Non-pigmented ciliary epithelial cell (primary cell): ENCODE results near the gene PRSS33.
A peak's percentile ranks its signal among the peaks of the same experiment; 100 is the strongest.

ENCODE experiments used
- DNase-seq: peaks from one replicate; pipeline ENCODE4 v3.0.0-alpha.2; 2010; ENCODE audit warnings: low read depth

The PRSS33 gene

DNA sequence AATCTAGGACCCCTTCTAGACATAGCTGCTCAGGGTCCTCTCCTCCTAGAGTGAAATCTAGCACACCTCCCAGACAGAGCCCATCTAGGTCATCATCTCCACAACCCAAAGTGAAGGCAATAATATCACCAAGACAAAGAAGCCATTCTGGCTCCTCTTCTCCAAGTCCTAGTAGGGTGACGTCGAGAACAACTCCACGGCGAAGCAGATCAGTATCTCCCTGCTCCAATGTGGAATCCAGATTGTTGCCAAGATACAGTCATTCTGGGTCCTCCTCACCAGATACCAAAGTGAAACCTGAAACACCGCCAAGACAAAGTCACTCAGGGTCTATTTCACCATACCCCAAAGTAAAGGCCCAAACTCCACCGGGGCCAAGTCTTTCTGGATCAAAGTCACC lies 24.2 kb downstream of the PRSS33 start:
- no peak for DNase-seq

GRCh38 chr16:2762711-2763110 lies 24.6 kb downstream of the PRSS33 start:
- no peak for DNase-seq

DNA sequence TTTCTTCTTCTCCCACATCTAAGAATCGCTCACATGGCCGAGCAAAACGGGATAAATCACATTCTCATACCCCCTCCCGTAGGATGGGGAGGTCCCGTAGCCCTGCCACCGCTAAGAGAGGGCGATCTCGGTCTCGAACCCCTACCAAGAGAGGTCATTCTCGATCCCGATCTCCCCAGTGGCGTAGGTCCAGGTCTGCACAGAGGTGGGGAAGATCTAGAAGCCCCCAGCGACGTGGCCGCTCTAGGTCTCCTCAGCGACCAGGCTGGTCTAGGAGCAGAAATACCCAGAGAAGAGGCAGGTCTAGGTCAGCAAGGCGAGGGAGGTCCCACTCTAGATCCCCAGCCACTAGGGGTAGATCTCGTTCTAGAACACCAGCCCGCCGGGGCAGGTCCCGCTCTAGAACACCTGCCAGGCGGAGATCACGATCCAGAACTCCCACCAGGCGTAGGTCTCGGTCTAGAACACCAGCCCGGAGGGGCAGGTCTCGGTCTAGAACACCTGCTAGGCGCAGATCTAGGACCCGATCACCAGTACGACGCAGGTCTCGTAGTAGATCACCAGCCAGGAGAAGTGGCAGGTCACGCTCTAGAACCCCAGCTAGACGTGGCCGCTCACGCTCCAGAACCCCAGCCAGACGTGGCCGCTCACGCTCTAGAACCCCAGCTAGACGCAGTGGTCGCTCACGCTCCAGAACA lies 25.3 kb downstream of the PRSS33 start:
- DNase-seq: no peak

DNA sequence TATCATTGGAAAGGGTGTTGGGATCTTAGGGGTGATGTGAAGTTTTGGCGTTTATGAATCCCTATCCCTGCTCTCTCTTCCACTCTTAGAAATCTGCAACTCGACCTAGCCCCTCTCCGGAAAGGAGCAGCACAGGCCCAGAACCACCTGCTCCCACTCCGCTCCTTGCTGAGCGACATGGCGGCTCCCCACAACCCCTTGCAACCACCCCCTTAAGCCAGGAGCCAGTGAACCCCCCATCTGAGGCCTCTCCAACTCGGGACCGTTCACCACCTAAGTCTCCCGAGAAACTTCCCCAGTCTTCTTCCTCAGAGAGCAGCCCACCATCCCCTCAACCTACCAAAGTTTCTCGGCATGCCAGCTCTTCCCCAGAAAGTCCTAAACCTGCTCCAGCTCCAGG lies 25.9 kb downstream of the PRSS33 start:
- no peak for DNase-seq

DNA sequence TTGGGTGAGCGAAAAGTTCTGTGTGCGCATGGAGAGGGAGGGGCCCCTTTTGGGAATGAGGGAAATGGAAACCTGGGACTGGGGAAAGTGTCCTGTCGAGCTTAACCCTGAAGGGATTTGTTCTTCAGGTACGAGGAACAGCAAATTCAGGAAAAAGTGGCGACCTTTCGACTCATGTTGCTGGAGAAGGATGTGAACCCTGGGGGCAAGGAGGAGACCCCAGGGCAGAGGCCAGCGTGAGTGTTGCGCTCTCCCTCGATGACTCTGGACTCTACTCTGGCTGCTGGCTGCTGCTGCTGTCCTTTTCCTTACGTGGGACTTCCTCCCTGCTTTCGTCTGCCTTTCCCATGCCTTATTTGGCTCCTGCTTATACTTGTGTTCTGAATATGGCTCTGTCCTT lies 30.0 kb downstream of the PRSS33 start:
- DNase-seq: no peak

DNA sequence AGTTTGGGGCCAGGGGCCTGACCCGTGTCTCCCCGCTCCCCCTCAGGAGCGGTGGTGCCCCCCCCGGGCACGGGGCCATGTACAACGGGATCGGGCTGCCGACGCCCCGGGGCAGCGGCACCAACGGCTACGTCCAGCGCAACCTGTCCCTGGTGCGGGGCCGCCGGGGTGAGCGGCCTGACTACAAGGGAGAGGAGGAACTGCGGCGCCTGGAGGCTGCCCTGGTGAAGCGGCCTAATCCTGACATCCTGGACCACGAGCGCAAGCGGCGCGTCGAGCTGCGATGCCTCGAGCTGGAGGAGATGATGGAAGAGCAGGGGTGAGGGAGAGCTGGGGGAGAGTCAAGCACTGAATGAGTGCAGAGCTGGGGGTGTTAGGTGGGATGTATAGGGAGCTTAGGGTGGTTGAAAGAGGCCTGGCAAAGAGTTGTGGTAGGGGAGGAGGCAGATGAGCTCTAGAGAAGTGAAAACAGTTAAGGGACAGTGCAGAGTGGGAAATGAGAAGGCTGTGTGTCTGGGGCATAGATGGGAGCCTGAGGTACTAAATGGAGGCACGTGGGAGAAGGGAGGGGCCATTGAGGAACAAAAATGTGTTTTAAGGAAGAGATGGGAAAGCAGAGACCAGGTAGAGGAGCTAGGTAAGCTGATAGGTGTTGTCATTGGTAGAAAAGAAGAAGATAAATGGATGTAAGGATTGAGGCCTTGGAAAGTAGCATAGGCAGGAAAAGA lies 30.9 kb downstream of the PRSS33 start:
- DNase-seq: no peak

- DNase-seq: no peak
Observed at GRCh38 chr16:2755158-2755557, 32.2 kb downstream of the PRSS33 start.

- no peak for DNase-seq
Observed at GRCh38 chr16:2753733-2754020, 33.7 kb downstream of the PRSS33 start.

DNA sequence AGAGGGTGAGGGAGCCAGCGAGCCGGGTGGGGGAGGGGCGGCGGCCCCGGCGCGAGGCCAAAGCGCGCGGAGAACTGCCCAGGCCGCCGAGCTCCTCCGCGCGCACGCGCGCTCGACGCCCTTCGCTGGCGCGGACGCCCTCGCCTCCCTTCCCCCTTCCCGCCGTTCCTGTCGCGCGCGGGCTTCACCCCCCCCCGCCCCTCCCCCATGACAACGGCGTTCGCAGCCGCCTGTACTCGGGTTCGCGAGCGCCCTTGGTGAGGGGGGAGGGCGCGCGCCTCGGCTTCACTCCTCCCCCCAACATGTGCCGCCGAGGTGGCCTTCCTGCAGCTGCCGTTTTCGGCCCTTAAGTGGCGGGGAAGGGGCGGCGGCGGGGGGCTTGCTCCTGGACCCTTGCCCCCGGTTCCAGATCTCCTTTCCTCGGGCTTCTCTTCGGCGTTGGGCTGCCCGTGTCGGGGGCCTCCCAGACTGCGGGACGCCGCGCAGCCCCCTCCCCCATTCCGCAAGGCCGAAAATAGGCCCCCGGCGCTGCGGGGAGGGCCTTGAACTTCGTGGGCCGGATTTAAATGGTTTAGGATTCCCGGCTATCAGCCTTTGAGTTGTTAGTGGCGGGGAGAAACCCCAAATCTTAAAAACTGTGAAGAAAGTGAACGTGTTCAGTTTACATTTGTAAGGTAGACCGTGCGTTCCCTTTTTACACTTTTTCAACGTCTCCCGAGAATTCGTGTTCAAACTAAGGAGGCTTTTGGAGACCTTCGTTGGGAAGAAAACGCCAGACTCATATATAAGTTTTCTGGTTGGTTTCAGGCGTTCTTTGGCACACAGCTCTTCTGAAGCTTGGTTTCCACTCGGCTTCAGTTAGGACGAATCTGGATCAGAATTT lies 34.3 kb downstream of the PRSS33 start:
- no peak for DNase-seq

GRCh38 chr16:2752035-2752849 lies 35.1 kb downstream of the PRSS33 start, which contains the start of gene SRRM2:
Gene SRRM2, plus strand, starts transcription at chr16:2752638. Its CDS starts 3,727 bp downstream, at chr16:2756365.
- peak; percentile 67 for DNase-seq

DNA sequence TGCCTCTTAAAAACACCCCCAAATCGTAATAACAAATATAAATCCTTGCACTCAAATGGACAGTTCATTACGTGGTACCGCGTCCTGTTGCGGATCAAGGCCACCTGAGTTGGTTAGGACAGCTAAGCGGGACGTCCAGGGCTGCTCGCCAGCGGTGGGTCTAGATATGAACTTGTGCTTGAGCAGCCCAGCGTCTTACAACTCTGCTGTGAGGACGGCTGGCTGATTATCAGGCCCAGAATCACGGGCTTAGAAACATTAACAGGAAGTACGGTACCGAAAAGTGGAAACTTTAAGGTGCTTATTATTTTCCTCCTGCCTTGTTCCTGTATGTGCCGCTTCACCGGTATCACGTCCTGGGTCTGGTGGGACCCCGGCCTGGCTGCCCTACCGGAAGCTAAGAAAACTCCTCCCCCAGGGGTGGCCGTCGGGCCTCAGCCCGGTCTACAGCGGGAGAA lies 35.8 kb downstream of the PRSS33 start:
- no peak for DNase-seq

DNA sequence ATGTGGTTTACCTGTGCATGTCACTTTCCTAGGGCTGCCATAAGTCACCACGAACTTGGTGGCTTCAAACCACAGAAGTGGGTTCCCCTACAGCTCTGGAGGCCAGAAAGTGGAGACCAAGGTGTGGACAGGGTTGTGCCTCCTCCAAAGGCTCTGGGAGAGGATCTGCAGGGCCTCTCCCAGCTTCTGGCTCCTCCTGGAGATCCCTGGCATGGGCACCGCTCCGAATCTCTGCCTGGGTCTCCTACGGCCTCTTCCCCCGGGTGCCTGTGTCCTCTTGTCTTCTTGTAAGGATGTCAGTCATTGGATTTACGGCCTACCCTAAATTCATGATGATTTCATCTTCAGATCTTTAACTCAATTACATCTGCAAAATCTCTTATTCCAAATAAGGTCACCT lies 37.4 kb downstream of the PRSS33 start:
- no peak for DNase-seq

DNA sequence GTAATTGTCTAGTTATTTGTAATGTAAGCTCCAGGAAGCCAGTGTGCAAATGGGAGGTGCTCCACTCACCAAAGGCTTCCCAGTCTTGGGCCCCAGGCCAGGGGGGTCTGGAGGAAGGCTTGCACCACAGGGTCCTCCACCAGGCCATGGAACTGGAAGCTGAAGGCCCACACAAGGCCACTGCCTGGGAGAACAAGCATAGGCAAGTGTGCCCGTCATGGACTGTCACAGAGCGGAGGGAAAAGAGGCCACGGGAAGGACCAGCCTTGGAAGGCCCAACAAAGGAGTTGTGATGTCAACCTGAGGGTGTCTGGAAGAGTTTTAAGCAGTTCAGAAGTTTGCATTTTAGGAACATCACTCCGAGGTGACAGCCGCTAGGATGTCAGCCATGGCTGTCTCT lies 37.9 kb downstream of the PRSS33 start:
- DNase-seq: no peak

DNA sequence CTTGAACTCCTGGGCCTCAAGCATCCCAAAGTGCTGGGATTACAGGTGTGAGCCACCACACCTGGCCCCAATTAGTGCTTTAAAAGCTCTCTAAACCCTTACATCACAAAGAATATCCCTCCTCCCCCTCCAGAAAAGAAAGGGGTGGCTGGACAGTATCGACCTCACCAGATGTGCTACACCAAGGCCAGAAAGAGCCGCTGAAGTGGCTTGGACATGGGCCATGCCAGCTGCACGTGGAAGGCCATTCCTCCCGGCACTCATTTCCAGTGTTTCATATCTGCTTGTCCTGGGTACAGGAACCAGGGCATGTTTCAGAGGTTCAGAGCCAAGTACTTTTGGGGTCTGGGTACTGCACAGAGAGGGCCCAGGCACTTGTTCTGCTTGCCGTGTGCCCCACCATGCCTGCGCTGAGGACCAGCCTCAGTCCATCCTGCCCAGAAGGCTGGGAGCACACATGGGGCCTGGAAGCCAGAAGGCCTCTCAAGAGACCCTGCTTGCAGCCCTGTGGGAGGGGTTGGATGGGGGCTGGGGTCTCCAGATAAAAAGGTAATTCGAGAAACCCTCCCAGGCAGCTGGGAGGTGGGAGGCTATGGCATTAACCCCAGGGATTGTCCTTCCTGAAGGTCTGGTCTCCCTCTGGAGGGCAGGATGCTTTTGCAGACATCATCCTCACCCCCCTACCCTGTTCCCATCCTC lies 38.5 kb downstream of the PRSS33 start:
- no peak for DNase-seq

DNA sequence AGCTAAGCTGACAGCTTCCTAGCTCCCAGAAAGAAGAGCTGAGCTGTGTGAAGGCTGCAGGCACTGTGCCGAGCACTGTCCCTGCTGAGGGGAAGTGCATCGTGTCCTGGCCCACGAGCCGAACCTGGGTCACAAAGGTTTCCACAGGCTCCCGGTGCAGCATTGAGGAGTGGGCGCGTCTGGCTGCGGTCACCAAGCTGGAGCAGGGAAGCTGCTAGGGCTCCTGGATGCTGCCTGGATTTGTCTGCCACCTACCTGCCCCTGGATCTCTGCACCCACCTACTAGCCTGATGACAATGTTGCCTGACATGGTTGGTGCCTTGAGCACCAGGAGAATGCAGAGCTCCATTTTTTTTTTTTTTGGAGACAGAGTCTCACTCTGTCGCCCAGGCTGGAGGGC lies 41.4 kb downstream of the PRSS33 start:
- DNase-seq: no peak

GRCh38 chr16:2745116-2745890 lies 42.1 kb downstream of the PRSS33 start:
- no peak for DNase-seq

DNA sequence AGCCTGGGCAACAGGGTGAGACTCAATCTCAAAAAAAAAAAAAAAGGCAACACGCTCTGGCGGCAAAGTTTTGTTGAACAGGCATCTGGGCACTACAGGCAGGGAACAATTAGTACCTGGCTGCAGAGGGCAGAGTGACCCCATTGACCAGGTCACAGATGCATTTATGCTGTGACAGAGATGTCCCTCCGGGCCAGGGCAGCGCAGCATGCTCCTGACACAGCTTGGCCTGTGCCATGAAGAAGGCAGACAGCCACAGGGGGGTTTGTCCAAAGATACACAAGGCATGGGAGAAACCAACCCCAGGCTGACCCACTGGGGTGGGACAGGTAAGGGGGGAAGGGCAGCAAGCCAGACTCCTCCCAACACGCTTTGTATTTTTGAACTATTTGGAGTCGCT lies 42.6 kb downstream of the PRSS33 start:
- DNase-seq: no peak

GRCh38 chr16:2743007-2743810 lies 44.2 kb downstream of the PRSS33 start:
- DNase-seq: no peak

GRCh38 chr16:2742323-2743006 lies 44.9 kb downstream of the PRSS33 start:
- no peak for DNase-seq
